Ammon's horn (tissue), 1 donor: ENCODE measurements around the gene APPBP2.

Source experiments
- DNase-seq: peaks from one replicate; pipeline ENCODE4 v3.0.0-alpha.2; 2016; ENCODE audit warnings: low spot score

The APPBP2 gene

DNA sequence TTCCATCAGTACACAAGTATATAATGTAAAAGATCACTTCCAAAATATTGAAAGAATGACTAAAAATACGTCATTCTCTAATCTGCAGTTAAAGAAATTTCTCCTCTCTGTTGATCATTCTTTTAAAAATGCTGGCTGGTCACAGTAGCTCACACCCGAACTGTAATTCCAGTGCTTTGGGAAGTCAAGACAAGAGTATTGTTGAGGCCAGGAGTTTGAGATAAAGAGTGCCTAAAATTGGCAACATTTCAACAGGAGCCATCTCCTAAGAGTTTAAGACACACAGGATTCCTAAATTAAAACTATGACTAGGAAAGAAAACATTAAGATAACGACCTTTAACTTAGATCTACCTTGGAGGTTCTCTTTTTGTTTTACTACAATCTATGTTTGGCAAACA is 129.6 kb downstream of the APPBP2 start:
- DNase-seq, result no peak

DNA sequence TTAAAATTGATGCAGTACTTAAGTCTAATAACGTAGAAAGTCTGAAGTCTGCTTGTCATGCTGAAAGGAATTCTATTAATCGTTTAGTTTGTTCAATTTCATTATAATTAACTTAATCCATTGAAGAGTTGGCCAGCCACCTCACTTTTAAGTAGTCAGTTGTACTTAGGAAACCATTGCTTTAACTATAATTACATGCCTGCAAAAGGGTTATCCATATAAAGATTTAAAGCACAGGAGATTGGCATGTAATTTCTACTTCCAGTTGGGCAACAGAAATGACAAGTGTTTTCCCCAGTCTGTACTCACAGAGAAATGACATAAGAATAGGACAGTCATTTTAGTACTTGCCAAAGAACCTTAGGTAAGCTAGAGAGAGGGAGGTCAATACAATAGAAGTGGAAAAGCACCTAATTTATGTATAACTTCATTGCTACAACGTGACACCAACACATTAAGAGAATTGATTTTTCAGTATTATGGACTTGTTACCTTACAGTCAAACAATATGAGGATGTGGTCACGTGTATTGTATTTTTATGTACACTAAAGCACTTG is 130.5 kb downstream of the APPBP2 start:
- no peak for DNase-seq

DNA sequence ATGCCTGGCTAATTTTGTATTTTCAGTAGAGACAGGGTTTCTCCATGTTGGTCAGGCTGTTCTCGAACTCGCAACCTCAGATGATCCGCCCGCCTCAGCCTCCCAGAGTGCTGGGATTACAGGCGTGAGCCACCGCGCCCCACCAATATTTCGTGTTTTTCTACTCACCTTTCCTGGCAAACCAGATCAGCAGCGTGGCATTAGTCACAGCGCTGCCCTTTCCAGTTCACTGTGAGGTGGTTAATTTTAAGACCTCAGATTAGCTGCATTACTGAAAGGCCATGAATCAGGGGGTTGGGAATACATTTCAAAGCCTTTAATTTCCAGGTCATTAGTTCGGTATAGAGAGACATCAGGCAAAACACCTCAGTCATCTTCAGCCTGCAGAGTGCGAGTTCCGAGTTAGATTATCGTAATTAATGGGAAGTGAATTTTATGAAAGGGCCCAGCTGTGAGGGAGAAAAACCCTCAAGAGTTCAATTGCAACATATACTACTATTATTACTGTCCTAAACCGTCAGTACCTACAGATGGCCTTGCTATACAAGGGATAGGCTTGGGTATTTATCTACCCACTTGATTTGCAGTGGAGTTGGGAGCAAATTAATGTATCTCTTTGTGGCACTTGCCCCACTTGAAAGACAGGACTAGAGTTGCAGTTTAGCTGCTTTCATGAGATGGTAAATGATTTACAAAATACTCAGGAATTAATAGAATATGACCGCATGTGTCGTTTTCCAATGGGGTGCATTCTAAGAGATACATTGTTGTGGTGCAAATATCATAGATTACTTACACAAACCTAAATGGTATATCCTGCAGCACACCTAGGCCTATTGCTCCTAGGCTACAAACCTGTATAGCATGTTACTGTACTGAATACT is 132.0 kb downstream of the APPBP2 start:
- no peak for DNase-seq
